Left lung (tissue), 10 donors: ENCODE results near the gene INHA. TPM values are rescaled to one million over a fixed set of nuclear protein-coding genes. Genes with fewer than 3 reads are reported as not detected.

Source experiments
- ATAC-seq: fragments of 200-7000 bp; cut with Tn5 transposase; one replicate; pipeline ENCODE4 v1.9.1; 2020; ENCODE audit warnings: moderate library complexity
- DNase-seq, 4 donors: peaks; one replicate each; pipeline ENCODE4 v3.0.0-alpha.2; 2013 to 2020
- H3K27ac ChIP-seq, 2 donors: fragments of 200-600 bp; sonication (generic) in 1 of 2; one replicate each; pipeline versions ENCODE4 v1.5.0 to v1.8.0; 2020 to 2021
- H3K27me3 ChIP-seq, 2 donors: fragments of 200-600 bp; sonication (generic) in 1 of 2; one replicate each; pipeline versions ENCODE4 v1.5.0 to v1.8.0; 2020 to 2021
- H3K36me3 ChIP-seq, 2 donors: fragments of 200-600 bp; sonication (generic) in 1 of 2; one replicate each; pipeline versions ENCODE4 v1.5.0 to v1.8.0; 2020 to 2021
- H3K4me1 ChIP-seq, 2 donors: fragments of 200-600 bp; one replicate each; pipeline ENCODE4 v1.8.0; 2021
- H3K4me3 ChIP-seq, 2 donors: fragments of 200-600 bp; sonication (generic) in 1 of 2; one replicate each; pipeline versions ENCODE4 v1.5.0 to v1.8.0; 2020 to 2021; ENCODE audit warnings: mild to moderate bottlenecking in 1 of 2
- H3K9me3 ChIP-seq, 2 donors: fragments of 200-600 bp; sonication (generic) in 1 of 2; one replicate each; pipeline versions ENCODE4 v1.5.0 to v1.8.0; 2020 to 2021
- CTCF ChIP-seq, 2 donors: fragments of 200-600 bp; sonication (generic) in 1 of 2; IDR thresholded peaks; one replicate each; pipeline versions ENCODE4 v1.5.0 to v1.8.0; 2021; ENCODE audit warnings: antibody characterized with exemption in 2 of 2
- intact Hi-C, 2 donors: fragments of 100-400 bp; cut with DNase I; formaldehyde crosslinking; loops; one replicate each; pipeline versions ENCODE4 v1.11.2 to v1.14.2; 2022
- polyA plus RNA-seq, 6 donors: library from polyadenylated mRNA; unstranded; fragments of 120-200 nt; gene quantifications; one replicate each; pipeline ENCODE4 v1.2.1, GENCODE V29; 2013; ENCODE audit not compliant: insufficient read length in 6 of 6
- total RNA-seq, 2 donors: library from RNA; stranded (reverse); fragmentation: NEBNext Ultra II Directional; extraction: Animal tissue kit (Norgen Biotek cat#: 25700); gene quantifications; one replicate each; pipeline ENCODE4 v1.2.1, GENCODE V29; 2021
- donor health status: DM: no; HTN: yes; CAD: no.
- donor health status: DM: no; HTN: no; CAD: no.

INHA gene
- total and polyA plus RNA-seq, 8 donors, result 0.37 to 1.9 (median 1.0) TPM

GRCh38 chr2:219570194-219570923 is 1.8 kb upstream of the INHA start:
- H3K4me3 ChIP-seq, result peak overlapping the region; percentile 47 to 54
- peaks cover 0 to 17% of the 10 kb centered on the region in 2 donors for H3K4me1 ChIP-seq
- ATAC-seq (peak; percentile 63), DNase-seq (peak in 3 of 4 donors; percentile 30 to 85 (median 37))
- no peak for TF ChIP-seq CTCF (IDR thresholded peaks at IDR 0.05)
- H3K27me3 ChIP-seq, result peaks cover 0 to 50% of the 10 kb centered on the region in 2 donors
- H3K9me3 ChIP-seq, result no peaks in the 10 kb centered on the region
- intact Hi-C loops, result no loop called here
- peaks cover 0 to 3% of the 10 kb centered on the region in 2 donors for H3K36me3 ChIP-seq
- peak overlapping the region; percentile 58 to 79 for H3K27ac ChIP-seq

- Histone ChIP-seq H3K27me3 (peaks cover 0 to 51% of the 10 kb centered on the region in 2 donors), H3K36me3 (peaks cover 0 to 3% of the 10 kb centered on the region in 2 donors), H3K27ac (peak overlapping the region; percentile 58 to 79), H3K9me3 (no peaks in the 10 kb centered on the region), H3K4me1 (peaks cover 0 to 17% of the 10 kb centered on the region in 2 donors), H3K4me3 (peak overlapping the region; percentile 47 to 54)
- peak in 1 of 4 donors; percentile 33 for DNase-seq
- TF ChIP-seq CTCF (IDR thresholded peaks at IDR 0.05), result no peak
- ATAC-seq, result peak; percentile 9
- intact Hi-C loops, result no loop called here
Measured at GRCh38 chr2:219570924-219571310, 1.2 kb upstream of the INHA start.

- TF ChIP-seq CTCF (IDR thresholded peaks at IDR 0.05), result no peak
- Histone ChIP-seq H3K4me1 (peaks cover 0 to 17% of the 10 kb centered on the region in 2 donors), H3K9me3 (no peaks in the 10 kb centered on the region), H3K27ac (peak within 1 kb of the TSS; percentile 58 to 79), H3K27me3 (peaks cover 0 to 51% of the 10 kb centered on the region in 2 donors), H3K36me3 (peaks cover 0 to 3% of the 10 kb centered on the region in 2 donors), H3K4me3 (peak within 1 kb of the TSS; percentile 47 to 54)
- DNase-seq (peak; percentile 75 to 87 (median 82)), ATAC-seq (peak; percentile 80)
- intact Hi-C loops, result no loop called here
Measured at GRCh38 chr2:219571311-219572236, 536 bp upstream of the INHA start, which contains the start of gene OBSL1. Gene OBSL1, minus strand, starts transcription at chr2:219571539. Its CDS starts 307 bp downstream, at chr2:219571232.

GRCh38 chr2:219573166-219573565 is 1.1 kb downstream of the INHA start:
- DNase-seq (no peak), ATAC-seq (no peak)
- H3K27me3 ChIP-seq, result peaks cover 0 to 61% of the 10 kb centered on the region in 2 donors
- TF ChIP-seq CTCF (IDR thresholded peaks at IDR 0.05), result no peak
- no peak overlapping the region for H3K27ac ChIP-seq
- no peaks in the 10 kb centered on the region for H3K36me3 ChIP-seq
- H3K4me3 ChIP-seq, result no peak overlapping the region
- peaks cover 0 to 17% of the 10 kb centered on the region in 2 donors for H3K4me1 ChIP-seq
- H3K9me3 ChIP-seq, result no peaks in the 10 kb centered on the region
- intact Hi-C loops, result no loop called here
